HepG2 (cell line): ENCODE measurements around the gene PPP2R5E. TPM values are rescaled to one million over a fixed set of nuclear protein-coding genes. Genes with fewer than 3 reads are reported as not detected.

Experiments used
- AKAP8 ChIP-seq: sonication (generic); formaldehyde crosslinking; IDR thresholded peaks from 2 replicates; pipeline ENCODE4 v1.5.1; 2020; ENCODE audit warnings: mild to moderate bottlenecking, missing genetic modification reagents
- ARID3A ChIP-seq: IDR thresholded peaks from 2 replicates; pipeline ENCODE4 v1.6.1; 2012; ENCODE audit warnings: low read depth, low read length, improper control_type of control experiment
- CENPX ChIP-seq: sonication (generic); formaldehyde crosslinking; IDR thresholded peaks from 2 replicates; pipeline ENCODE4 v1.9.0; 2021; ENCODE audit warnings: mild to moderate bottlenecking, missing genetic modification reagents, moderate library complexity
- ELF3 ChIP-seq: IDR thresholded peaks from 2 replicates; pipeline ENCODE4 v1.6.1; 2016; ENCODE audit warnings: missing genetic modification reagents, missing compliant biosample characterization
- ELF4 ChIP-seq: sonication (generic); formaldehyde crosslinking; IDR thresholded peaks from 2 replicates; pipeline ENCODE4 v1.5.0; 2020; ENCODE audit warnings: missing genetic modification reagents, mild to moderate bottlenecking, moderate library complexity, borderline replicate concordance
- HNRNPLL ChIP-seq: fragments of 200-400 bp; formaldehyde crosslinking; IDR thresholded peaks from 2 replicates; pipeline ENCODE4 v1.6.1; 2017; ENCODE audit warnings: mild to moderate bottlenecking, low read depth, low read length; ENCODE audit not compliant: poor library complexity, severe bottlenecking
- MXD3 ChIP-seq: IDR thresholded peaks from 2 replicates; pipeline ENCODE4 v1.6.1; 2016; ENCODE audit warnings: mild to moderate bottlenecking, missing biosample characterization, missing genetic modification reagents
- SAP130 ChIP-seq: IDR thresholded peaks from 2 replicates; pipeline ENCODE4 v1.6.1; 2016; ENCODE audit warnings: low read depth
- SATB2 ChIP-seq: sonication (generic); formaldehyde crosslinking; IDR thresholded peaks from 2 replicates; pipeline ENCODE4 v1.5.0; 2020; ENCODE audit warnings: missing genetic modification reagents
- ZBTB21 ChIP-seq: sonication (generic); formaldehyde crosslinking; IDR thresholded peaks from 2 replicates; pipeline ENCODE4 v1.4.0; 2020; ENCODE audit warnings: missing genetic modification reagents
- ZBTB42 ChIP-seq: sonication (generic); formaldehyde crosslinking; IDR thresholded peaks from 2 replicates; pipeline ENCODE4 v1.5.0; 2020; ENCODE audit warnings: mild to moderate bottlenecking, missing genetic modification reagents
- ZNF564 ChIP-seq: sonication (generic); formaldehyde crosslinking; IDR thresholded peaks from 2 replicates; pipeline ENCODE4 v1.8.1; 2023; ENCODE audit warnings: mild to moderate bottlenecking, missing genetic modification reagents
- ZNF607 ChIP-seq: sonication (generic); formaldehyde crosslinking; IDR thresholded peaks from 2 replicates; pipeline ENCODE4 v1.5.1; 2020; ENCODE audit warnings: missing genetic modification reagents, mild to moderate bottlenecking, borderline replicate concordance
- ZSCAN31 ChIP-seq: sonication (generic); formaldehyde crosslinking; IDR thresholded peaks from 2 replicates; pipeline ENCODE4 v1.5.0; 2020; ENCODE audit warnings: low read depth, mild to moderate bottlenecking, missing genetic modification reagents
- polyA plus RNA-seq, 8 experiments: library from polyadenylated mRNA; depleted of rRNA in 3 of 8; stranded (reverse) in 7 of 8; unstranded in 1 of 8; fragments of >200 nt; fragmentation: Illumina TruSeq in 4 of 8; extraction: Trizol in 4 of 8; gene quantifications; 2 replicates each; pipeline versions ENCODE4 v1.2.1 to v1.2.3, GENCODE V29; 2011 to 2016; ENCODE audit warnings: low read depth in 4 of 8, missing spikeins in 1 of 8, mixed read lengths in 1 of 8; ENCODE audit not compliant: insufficient read depth in 1 of 8
- total RNA-seq, 5 experiments: library from RNA; depleted of rRNA; stranded (reverse); fragments of >200 nt; fragmentation: Illumina TruSeq; extraction: Trizol; gene quantifications; 2 replicates each; pipeline ENCODE4 v1.2.3, GENCODE V29; 2016; ENCODE audit warnings: low read depth in 1 of 5
- TF ChIP-seq, protein P1 (sequence below): sonication (generic); formaldehyde crosslinking; IDR thresholded peaks from 2 replicates; pipeline ENCODE4 v1.4.0; 2020; ENCODE audit warnings: missing genetic modification reagents
- TF ChIP-seq, protein P2 (sequence below): sonication (generic); formaldehyde crosslinking; IDR thresholded peaks from 2 replicates; pipeline ENCODE4 v1.8.0; 2022; ENCODE audit warnings: mild to moderate bottlenecking, missing genetic modification reagents, borderline replicate concordance
- TF ChIP-seq, protein P3 (sequence below): sonication (generic); formaldehyde crosslinking; IDR thresholded peaks from 2 replicates; pipeline ENCODE4 v1.5.0; 2020; ENCODE audit warnings: missing genetic modification reagents

PPP2R5E gene
- total and polyA plus RNA-seq, 2 of the 13 experiments (the other 11 are each of a cell fraction or from before 2014, with no cell fraction given) = 8.9 to 11.0 TPM

DNA sequence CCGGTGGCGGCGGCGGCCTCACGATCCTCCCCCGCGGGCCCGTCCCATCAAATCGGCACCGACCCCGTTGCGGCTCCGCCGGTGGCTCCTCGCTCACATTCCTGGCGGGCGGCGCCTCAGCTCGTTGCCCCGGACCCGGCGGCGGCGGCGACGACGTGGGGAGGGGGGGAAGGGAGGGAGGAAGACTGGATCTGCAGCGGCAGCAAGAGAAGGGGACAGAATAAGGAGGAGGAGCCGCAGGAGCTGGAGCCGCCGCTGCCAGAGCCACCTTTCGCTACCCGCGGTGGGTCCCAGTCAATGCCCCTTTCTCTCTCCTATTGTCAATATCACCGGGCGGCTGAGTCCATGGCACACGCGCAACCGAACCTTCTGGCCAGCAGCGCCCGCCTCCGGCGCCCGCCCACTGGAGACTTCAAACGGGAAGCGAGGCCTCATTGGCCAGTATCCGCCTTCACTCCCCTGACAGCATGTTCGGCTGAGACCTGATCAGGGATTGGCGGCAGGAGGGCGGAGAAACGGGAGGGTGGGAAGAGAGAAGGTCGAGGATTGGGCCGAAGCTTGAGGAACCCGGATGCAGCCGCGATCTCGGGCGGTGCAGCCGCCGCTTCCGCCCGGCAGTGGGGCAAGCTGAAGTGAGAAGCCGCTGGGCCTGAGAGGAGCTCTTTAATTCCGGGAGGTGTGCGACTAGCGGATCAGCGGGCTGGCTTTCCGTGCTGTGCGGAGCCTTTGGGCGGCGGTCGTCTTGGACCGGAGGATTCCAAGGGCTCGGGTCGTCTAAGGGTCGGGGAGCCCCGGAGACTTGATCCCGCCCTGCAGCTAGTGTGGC, at the start of gene PPP2R5E (continued):
- peak; percentile 29; the same call in 1 of the 2 replicates for TF ChIP-seq MXD3 (CRISPR knock-in tag)
- TF ChIP-seq, protein P1, sequence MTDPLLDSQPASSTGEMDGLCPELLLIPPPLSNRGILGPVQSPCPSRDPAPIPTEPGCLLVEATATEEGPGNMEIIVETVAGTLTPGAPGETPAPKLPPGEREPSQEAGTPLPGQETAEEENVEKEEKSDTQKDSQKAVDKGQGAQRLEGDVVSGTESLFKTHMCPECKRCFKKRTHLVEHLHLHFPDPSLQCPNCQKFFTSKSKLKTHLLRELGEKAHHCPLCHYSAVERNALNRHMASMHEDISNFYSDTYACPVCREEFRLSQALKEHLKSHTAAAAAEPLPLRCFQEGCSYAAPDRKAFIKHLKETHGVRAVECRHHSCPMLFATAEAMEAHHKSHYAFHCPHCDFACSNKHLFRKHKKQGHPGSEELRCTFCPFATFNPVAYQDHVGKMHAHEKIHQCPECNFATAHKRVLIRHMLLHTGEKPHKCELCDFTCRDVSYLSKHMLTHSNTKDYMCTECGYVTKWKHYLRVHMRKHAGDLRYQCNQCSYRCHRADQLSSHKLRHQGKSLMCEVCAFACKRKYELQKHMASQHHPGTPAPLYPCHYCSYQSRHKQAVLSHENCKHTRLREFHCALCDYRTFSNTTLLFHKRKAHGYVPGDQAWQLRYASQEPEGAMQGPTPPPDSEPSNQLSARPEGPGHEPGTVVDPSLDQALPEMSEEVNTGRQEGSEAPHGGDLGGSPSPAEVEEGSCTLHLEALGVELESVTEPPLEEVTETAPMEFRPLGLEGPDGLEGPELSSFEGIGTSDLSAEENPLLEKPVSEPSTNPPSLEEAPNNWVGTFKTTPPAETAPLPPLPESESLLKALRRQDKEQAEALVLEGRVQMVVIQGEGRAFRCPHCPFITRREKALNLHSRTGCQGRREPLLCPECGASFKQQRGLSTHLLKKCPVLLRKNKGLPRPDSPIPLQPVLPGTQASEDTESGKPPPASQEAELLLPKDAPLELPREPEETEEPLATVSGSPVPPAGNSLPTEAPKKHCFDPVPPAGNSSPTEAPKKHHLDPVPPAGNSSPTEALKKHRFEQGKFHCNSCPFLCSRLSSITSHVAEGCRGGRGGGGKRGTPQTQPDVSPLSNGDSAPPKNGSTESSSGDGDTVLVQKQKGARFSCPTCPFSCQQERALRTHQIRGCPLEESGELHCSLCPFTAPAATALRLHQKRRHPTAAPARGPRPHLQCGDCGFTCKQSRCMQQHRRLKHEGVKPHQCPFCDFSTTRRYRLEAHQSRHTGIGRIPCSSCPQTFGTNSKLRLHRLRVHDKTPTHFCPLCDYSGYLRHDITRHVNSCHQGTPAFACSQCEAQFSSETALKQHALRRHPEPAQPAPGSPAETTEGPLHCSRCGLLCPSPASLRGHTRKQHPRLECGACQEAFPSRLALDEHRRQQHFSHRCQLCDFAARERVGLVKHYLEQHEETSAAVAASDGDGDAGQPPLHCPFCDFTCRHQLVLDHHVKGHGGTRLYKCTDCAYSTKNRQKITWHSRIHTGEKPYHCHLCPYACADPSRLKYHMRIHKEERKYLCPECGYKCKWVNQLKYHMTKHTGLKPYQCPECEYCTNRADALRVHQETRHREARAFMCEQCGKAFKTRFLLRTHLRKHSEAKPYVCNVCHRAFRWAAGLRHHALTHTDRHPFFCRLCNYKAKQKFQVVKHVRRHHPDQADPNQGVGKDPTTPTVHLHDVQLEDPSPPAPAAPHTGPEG = no peak
- TF ChIP-seq ELF3 (CRISPR knock-in tag) = peak; percentile 72
- peak; percentile 78; the same call in 1 of the 2 replicates for TF ChIP-seq ZNF607 (CRISPR knock-in tag)
- TF ChIP-seq ZBTB42 (CRISPR knock-in tag) = 0 out of 2 replicates have a peak, but pooled peaks have one; percentile 20
- TF ChIP-seq AKAP8 (CRISPR knock-in tag) = no peak
- TF ChIP-seq CENPX (CRISPR knock-in tag) = no peak
- TF ChIP-seq ZNF564 (CRISPR knock-in tag) = peak; percentile 39; the same call in 1 of the 2 replicates
- TF ChIP-seq SATB2 (CRISPR knock-in tag) = peak; percentile 85; the same call in 1 of the 2 replicates
- TF ChIP-seq ZBTB21 (CRISPR knock-in tag) = no peak
- 0 out of 2 replicates have a peak, but pooled peaks have one; percentile 11 for TF ChIP-seq ARID3A
- TF ChIP-seq SAP130 = peak; percentile 86
- peak; percentile 96 for TF ChIP-seq ELF4 (CRISPR knock-in tag)
- TF ChIP-seq, protein P2, sequence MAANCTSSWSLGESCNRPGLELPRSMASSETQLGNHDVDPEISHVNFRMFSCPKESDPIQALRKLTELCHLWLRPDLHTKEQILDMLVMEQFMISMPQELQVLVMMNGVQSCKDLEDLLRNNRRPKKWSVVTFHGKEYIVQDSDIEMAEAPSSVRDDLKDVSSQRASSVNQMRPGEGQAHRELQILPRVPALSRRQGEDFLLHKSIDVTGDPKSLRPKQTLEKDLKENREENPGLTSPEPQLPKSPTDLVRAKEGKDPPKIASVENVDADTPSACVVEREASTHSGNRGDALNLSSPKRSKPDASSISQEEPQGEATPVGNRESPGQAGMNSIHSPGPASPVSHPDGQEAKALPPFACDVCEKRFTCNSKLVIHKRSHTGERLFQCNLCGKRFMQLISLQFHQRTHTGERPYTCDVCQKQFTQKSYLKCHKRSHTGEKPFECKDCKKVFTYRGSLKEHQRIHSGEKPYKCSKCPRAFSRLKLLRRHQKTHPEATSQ (CRISPR knock-in tag) = peak; percentile 29; the same call in 1 of the 2 replicates
- TF ChIP-seq, protein P3, sequence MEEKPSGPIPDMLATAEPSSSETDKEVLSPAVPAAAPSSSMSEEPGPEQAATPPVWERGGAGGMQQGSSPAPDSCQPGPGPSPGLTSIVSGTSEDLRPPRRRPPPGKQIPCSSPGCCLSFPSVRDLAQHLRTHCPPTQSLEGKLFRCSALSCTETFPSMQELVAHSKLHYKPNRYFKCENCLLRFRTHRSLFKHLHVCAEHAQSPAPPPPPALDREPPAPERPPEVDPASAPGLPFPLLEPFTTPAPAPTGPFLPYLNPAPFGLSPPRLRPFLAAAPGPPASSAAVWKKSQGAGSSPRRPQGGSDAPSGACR (CRISPR knock-in tag) = 0 out of 2 replicates have a peak, but pooled peaks have one; percentile 55
- peak; percentile 88 for TF ChIP-seq HNRNPLL
- peak; percentile 90 for TF ChIP-seq ZSCAN31 (CRISPR knock-in tag)
